T-cell (primary cell): ENCODE measurements around the gene KYAT1. TPM values are rescaled to one million over a fixed set of nuclear protein-coding genes. Genes with fewer than 3 reads are reported as not detected.
A peak's percentile ranks its signal among the peaks of the same experiment; 100 is the strongest.

ENCODE experiments used
- ATAC-seq, 4 experiments: fragments of 200-7000 bp in 3 of 4; fragments of 150-1000 bp in 1 of 4; cut with Tn5 transposase; replicated peaks in 1 of 4; 1 replicate in 3 of 4; 2 replicates in 1 of 4; pipeline ENCODE4 v1.10.0; 2021; ENCODE audit warnings: moderate library complexity in 3 of 4, mild to moderate bottlenecking in 2 of 4, moderate number of reproducible peaks in 1 of 4
- CTCF ChIA-PET, 2 donors: fragments of 300-600 bp; sonication (Branson Sonifier 250); formaldehyde crosslinking; loops; one replicate each; lab custom pipeline; 2022; ENCODE audit warnings: antibody characterized with exemption in 2 of 2; lab: Charles Lee
- POLR2A ChIA-PET, 2 donors: fragments of 300-600 bp; sonication (Branson Sonifier 250); formaldehyde crosslinking; loops; one replicate each; lab custom pipeline; 2022; ENCODE audit warnings: antibody characterized with exemption in 2 of 2; lab: Charles Lee
- DNase-seq, 35 experiments: peaks; one replicate each; pipeline versions ENCODE4 v3.0.0 to v3.0.0-alpha.2; 2013 to 2023
- H3K27ac ChIP-seq: one replicate; pipeline ENCODE4 v1.5.1; 2013; ENCODE audit warnings: low read length
- H3K27me3 ChIP-seq, 2 experiments: replicated peaks in 1 of 2; 1 replicate in 1 of 2; 2 replicates in 1 of 2; pipeline versions ENCODE4 v1.6.1 to v1.7.0; 2013; ENCODE audit warnings: low read length in 1 of 2, mixed read lengths in 1 of 2; ENCODE audit not compliant: control insufficient read depth in 2 of 2, insufficient read depth in 2 of 2; ENCODE audit errors: extremely low read depth in 1 of 2
- H3K36me3 ChIP-seq, 2 donors: 1 replicate in 1 of 2; 2 replicates in 1 of 2; pipeline versions ENCODE4 v1.6.1 to v1.7.0; 2013; ENCODE audit warnings: low read length in 1 of 2; ENCODE audit not compliant: control insufficient read depth in 2 of 2, insufficient read depth in 1 of 2; ENCODE audit errors: extremely low read depth in 1 of 2
- H3K4me1 ChIP-seq, 2 experiments: 1 replicate in 1 of 2; 2 replicates in 1 of 2; pipeline versions ENCODE4 v1.6.1 to v1.7.0; 2013; ENCODE audit warnings: low read length in 2 of 2, mixed read lengths in 1 of 2; ENCODE audit not compliant: insufficient read depth in 2 of 2, control insufficient read depth in 1 of 2; ENCODE audit errors: extremely low read depth in 1 of 2
- H3K4me3 ChIP-seq, 2 donors: 1 replicate in 1 of 2; 2 replicates in 1 of 2; pipeline versions ENCODE4 v1.5.1 to v1.7.0; 2013; ENCODE audit warnings: mild to moderate bottlenecking in 2 of 2, low read length in 1 of 2, moderate library complexity in 1 of 2; ENCODE audit not compliant: control insufficient read depth in 1 of 2; ENCODE audit errors: extremely low read depth in 1 of 2
- H3K9me3 ChIP-seq: 2 replicates; pipeline ENCODE4 v1.7.0; 2013
- H3K27ac Mint-ChIP-seq, 2 donors: one replicate each; pipeline ENCODE4 v1.8.0; 2020 to 2021; ENCODE audit warnings: mild to moderate bottlenecking in 2 of 2, mixed read lengths in 2 of 2
- H3K27me3 Mint-ChIP-seq, 2 donors: one replicate each; pipeline ENCODE4 v1.8.0; 2021 to 2022; ENCODE audit warnings: mixed read lengths in 2 of 2
- H3K36me3 Mint-ChIP-seq: one replicate; pipeline ENCODE4 v1.8.0; 2021; ENCODE audit warnings: mixed read lengths
- H3K4me1 Mint-ChIP-seq, 3 donors: one replicate each; pipeline ENCODE4 v1.8.0; 2020 to 2022; ENCODE audit warnings: mixed read lengths in 3 of 3, mild to moderate bottlenecking in 1 of 3
- H3K4me3 Mint-ChIP-seq, 3 donors: one replicate each; pipeline ENCODE4 v1.8.0; 2020 to 2022; ENCODE audit warnings: mild to moderate bottlenecking in 3 of 3, mixed read lengths in 3 of 3, moderate library complexity in 3 of 3
- H3K9me3 Mint-ChIP-seq, 3 donors: one replicate each; pipeline ENCODE4 v1.8.0; 2020 to 2022; ENCODE audit warnings: mixed read lengths in 3 of 3
- WGBS: methylation state at CpG from one replicate; pipeline ENCODE4 v1.1.5; 2013; ENCODE audit warnings: missing lambda C conversion rate; ENCODE audit not compliant: insufficient coverage; 5-methylcytosine and 5-hydroxymethylcytosine counted together
- total RNA-seq, 35 experiments: library from RNA in 6 of 35; stranded (reverse) in 6 of 35; fragments of 120-200 nt in 1 of 35; gene quantifications; one replicate each; pipeline versions ENCODE4 v1.2.1 to v1.2.4 and lab custom pipeline; 2013 to 2026

KYAT1 gene
- total RNA-seq, 5 donors from 2014 or later (not counting 1 experiment from before 2014, with no cell fraction given): 9.7 to 15.6 (median 11.7) TPM

- H3K4me3 ChIP-seq: no peak overlapping the region
- no peaks in the 10 kb centered on the region for H3K27me3 ChIP-seq
- CTCF ChIA-PET: no interaction called here
- Mint-ChIP-seq H3K9me3 (no peaks in the 10 kb centered on the region), H3K4me1 (peaks cover 80 to 89% (median 80%) of the 10 kb centered on the region in 3 donors), H3K36me3 (peaks cover 18% of the 10 kb centered on the region), H3K4me3 (peak overlapping the region; percentile 1 to 63 (median 32)), H3K27me3 (no peaks in the 10 kb centered on the region), H3K27ac (peak overlapping the region; percentile 96 to 97)
- POLR2A ChIA-PET: no interaction called here
- DNase-seq (peak in 3 of 35 experiments; percentile 20 to 46 (median 22)), ATAC-seq (peak in 1 of 4 experiments; percentile 18)
- no CpG with 5 or more reads among the region's 8 CpGs for WGBS
- H3K4me1 ChIP-seq: peaks cover 65 to 93% of the 10 kb centered on the region in 2 experiments
- H3K9me3 ChIP-seq: no peaks in the 10 kb centered on the region
- peak overlapping the region; percentile 79 for H3K27ac ChIP-seq
- H3K36me3 ChIP-seq: peaks cover 0 to 24% of the 10 kb centered on the region in 2 donors
Observed at GRCh38 chr9:128899566-128900322, 18.0 kb upstream of the KYAT1 start.

- POLR2A ChIA-PET: interaction anchor here in 1 of 2 donors (0.5 kb wide), 1 partner anchor 10 kb away, joined by 4 read pairs; no protein-coding TSS in a partner anchor
Observed at GRCh38 chr9:128898845-128899565, 17.3 kb upstream of the KYAT1 start.

DNA sequence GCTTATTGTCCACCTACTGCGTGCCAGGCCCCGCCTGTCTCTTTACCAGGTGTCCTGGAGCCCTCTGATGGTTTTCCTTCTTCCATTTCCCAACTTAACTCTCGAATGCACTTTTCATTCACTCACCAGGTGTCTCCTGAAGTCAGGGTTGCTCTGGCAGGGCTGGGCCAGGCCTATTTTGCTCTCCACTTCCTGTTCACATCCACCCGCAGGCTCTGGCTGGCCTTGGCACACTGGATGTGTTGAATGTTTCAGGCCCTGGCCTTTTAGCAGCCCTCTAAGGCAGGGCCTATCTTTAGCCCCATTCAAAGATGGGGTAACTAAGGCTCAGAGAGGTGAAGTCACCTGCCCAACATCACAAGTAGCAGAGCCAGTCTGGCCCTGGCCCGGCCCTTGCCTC, 16.6 kb upstream of the KYAT1 start:
- WGBS: 75% methylated on average over 4 of the region's 5 CpGs
- no peak overlapping the region for H3K4me3 ChIP-seq
- Mint-ChIP-seq H3K27ac (peak overlapping the region; percentile 96 to 97), H3K27me3 (no peaks in the 10 kb centered on the region), H3K36me3 (peaks cover 20% of the 10 kb centered on the region), H3K4me3 (peak overlapping the region in 1 of 3 donors; percentile 63), H3K4me1 (peaks cover 77 to 91% (median 82%) of the 10 kb centered on the region in 3 donors), H3K9me3 (no peaks in the 10 kb centered on the region)
- H3K9me3 ChIP-seq: no peaks in the 10 kb centered on the region
- POLR2A ChIA-PET: interaction anchor here in 1 of 2 donors (0.5 to 0.7 kb wide), 2 partner anchors 9 to 69 kb away, joined by 3 to 4 read pairs; partner anchors contain the start of gene SPOUT1
- CTCF ChIA-PET: no interaction called here
- peak in 1 of 35 experiments; percentile 31 for DNase-seq
- peaks cover 0 to 24% of the 10 kb centered on the region in 2 donors for H3K36me3 ChIP-seq
- ATAC-seq: no peak
- peaks cover 57 to 91% of the 10 kb centered on the region in 2 experiments for H3K4me1 ChIP-seq
- peak overlapping the region; percentile 79 for H3K27ac ChIP-seq
- H3K27me3 ChIP-seq: no peaks in the 10 kb centered on the region

More at GRCh38 chr9:128898845-128899565, 17.3 kb upstream of the KYAT1 start:
- peak overlapping the region; percentile 96 to 97 for H3K27ac Mint-ChIP-seq
- peaks cover 62 to 92% of the 10 kb centered on the region in 2 experiments for H3K4me1 ChIP-seq
- H3K9me3 Mint-ChIP-seq: no peaks in the 10 kb centered on the region
- peaks cover 18% of the 10 kb centered on the region for H3K36me3 Mint-ChIP-seq
- no peak for ATAC-seq
- H3K4me3 ChIP-seq: peak overlapping the region in 1 of 2 donors; percentile 25
- no peaks in the 10 kb centered on the region for H3K27me3 ChIP-seq
- peak overlapping the region; percentile 1 to 63 (median 32) for H3K4me3 Mint-ChIP-seq
- H3K36me3 ChIP-seq: peaks cover 0 to 24% of the 10 kb centered on the region in 2 donors
- no peaks in the 10 kb centered on the region for H3K27me3 Mint-ChIP-seq
- no peak for DNase-seq
- no peaks in the 10 kb centered on the region for H3K9me3 ChIP-seq
- peak overlapping the region; percentile 79 for H3K27ac ChIP-seq
- WGBS: 71% methylated on average over 7 of the region's 18 CpGs
- CTCF ChIA-PET: no interaction called here
- peaks cover 81 to 93% (median 83%) of the 10 kb centered on the region in 3 donors for H3K4me1 Mint-ChIP-seq

DNA sequence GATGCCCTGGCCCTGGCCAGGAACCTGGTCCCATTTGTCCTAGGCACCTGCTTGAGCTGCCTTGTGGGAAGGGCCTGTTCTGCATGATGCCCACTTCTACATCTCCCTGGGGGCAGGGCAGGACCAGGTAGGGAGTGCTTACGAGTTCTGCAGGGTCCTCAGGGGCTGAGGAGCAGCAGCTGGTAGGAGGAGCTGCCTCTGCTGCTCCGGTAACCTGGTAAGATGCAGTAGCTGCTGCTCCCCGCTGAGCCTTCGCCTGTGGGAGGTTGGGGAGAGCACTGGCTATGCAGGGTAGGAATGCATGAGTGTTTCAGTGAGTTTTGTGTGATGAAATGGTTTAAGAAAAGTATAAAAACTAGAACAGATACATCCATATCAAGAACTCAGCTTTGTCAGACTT, 13.8 kb upstream of the KYAT1 start:
- H3K36me3 ChIP-seq: peaks cover 0 to 49% of the 10 kb centered on the region in 2 donors
- peak overlapping the region in 1 of 2 donors; percentile 32 for H3K4me3 ChIP-seq
- H3K27ac ChIP-seq: peak overlapping the region; percentile 1
- 75% methylated on average over 2 of the region's 4 CpGs for WGBS
- no peak for ATAC-seq
- DNase-seq: no peak
- ChIA-PET POLR2A (interaction anchor here in 1 of 2 donors (0.5 kb wide), 1 partner anchor 127 kb away, joined by 3 read pairs; no protein-coding TSS in a partner anchor), CTCF (interaction anchor here in 1 of 2 donors (0.7 kb wide), 1 partner anchor 24 kb away, joined by 3 read pairs; no protein-coding TSS in a partner anchor)
- H3K4me1 ChIP-seq: peaks cover 45 to 86% of the 10 kb centered on the region in 2 experiments
- Mint-ChIP-seq H3K9me3 (no peaks in the 10 kb centered on the region), H3K36me3 (peaks cover 23% of the 10 kb centered on the region), H3K27me3 (no peaks in the 10 kb centered on the region), H3K27ac (peak overlapping the region; percentile 83 to 88), H3K4me3 (peak overlapping the region in 1 of 3 donors; percentile 33), H3K4me1 (peaks cover 74 to 87% (median 77%) of the 10 kb centered on the region in 3 donors)
- no peaks in the 10 kb centered on the region for H3K9me3 ChIP-seq
- no peaks in the 10 kb centered on the region for H3K27me3 ChIP-seq

DNA sequence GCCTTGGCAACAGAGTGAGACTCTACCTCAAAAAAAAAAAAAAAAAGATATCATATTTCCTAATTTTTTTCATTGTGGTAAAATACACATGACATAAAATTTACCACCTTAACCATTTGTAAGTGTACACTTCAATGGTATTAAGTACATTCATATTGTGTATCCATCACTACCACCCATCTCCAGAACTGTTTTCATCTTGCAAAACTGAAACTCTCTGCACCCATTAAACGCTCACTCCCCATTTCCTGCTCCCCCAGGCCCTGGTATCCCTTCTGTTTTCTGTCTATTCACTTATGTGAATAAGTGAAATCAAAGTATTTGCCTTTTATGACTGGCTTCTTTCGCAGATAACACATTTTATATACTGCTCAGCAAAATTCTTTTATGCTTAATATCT, 13.0 kb upstream of the KYAT1 start:
- peaks cover 25% of the 10 kb centered on the region for H3K36me3 Mint-ChIP-seq
- ChIA-PET POLR2A (no interaction called here), CTCF (no interaction called here)
- ATAC-seq (peak in 1 of 4 experiments; percentile 41), DNase-seq (peak in 1 of 35 experiments; percentile 28)
- Histone ChIP-seq H3K27ac (peak overlapping the region; percentile 34), H3K9me3 (no peaks in the 10 kb centered on the region), H3K4me1 (peaks cover 38 to 81% of the 10 kb centered on the region in 2 experiments), H3K36me3 (peaks cover 0 to 54% of the 10 kb centered on the region in 2 donors), H3K27me3 (no peaks in the 10 kb centered on the region), H3K4me3 (no peak overlapping the region)
- H3K4me3 Mint-ChIP-seq: peak overlapping the region in 1 of 3 donors; percentile 33
- H3K9me3 Mint-ChIP-seq: no peaks in the 10 kb centered on the region
- no CpG with 5 or more reads among the region's 2 CpGs for WGBS
- H3K27ac Mint-ChIP-seq: peak overlapping the region; percentile 83 to 88
- peaks cover 69 to 82% (median 71%) of the 10 kb centered on the region in 3 donors for H3K4me1 Mint-ChIP-seq
- no peaks in the 10 kb centered on the region for H3K27me3 Mint-ChIP-seq

DNA sequence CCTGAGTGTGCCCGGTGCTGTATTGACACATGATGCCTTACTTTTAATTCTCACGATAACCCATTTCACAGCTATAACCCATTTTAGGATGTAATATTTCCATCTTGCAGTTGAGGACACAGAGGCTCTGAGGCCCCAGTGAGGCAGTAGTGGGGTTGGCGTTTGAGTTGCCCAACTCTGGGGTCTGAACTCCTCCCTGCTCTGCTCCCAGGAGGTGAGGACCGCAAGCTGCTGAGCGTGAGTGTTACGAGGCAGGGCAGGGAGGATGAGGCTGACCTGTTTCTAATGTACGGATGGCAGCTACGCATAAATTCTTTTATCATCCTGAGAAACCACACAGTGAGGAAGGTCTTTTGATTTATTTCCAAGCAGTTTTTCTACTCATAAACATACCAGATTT, 11.6 kb upstream of the KYAT1 start:
- Mint-ChIP-seq H3K4me1 (peaks cover 63 to 76% (median 66%) of the 10 kb centered on the region in 3 donors), H3K27me3 (no peaks in the 10 kb centered on the region), H3K27ac (peak overlapping the region; percentile 88 to 95), H3K4me3 (peak overlapping the region; percentile 3 to 62 (median 45)), H3K36me3 (peaks cover 31% of the 10 kb centered on the region), H3K9me3 (no peaks in the 10 kb centered on the region)
- DNase-seq (no peak), ATAC-seq (no peak)
- Histone ChIP-seq H3K27ac (peak overlapping the region; percentile 64), H3K36me3 (peaks cover 5 to 59% of the 10 kb centered on the region in 2 donors), H3K4me1 (peaks cover 24 to 76% of the 10 kb centered on the region in 2 experiments), H3K4me3 (no peak overlapping the region), H3K9me3 (no peaks in the 10 kb centered on the region), H3K27me3 (no peaks in the 10 kb centered on the region)
- ChIA-PET POLR2A (no interaction called here), CTCF (no interaction called here)
- WGBS: 80% methylated on average over 1 of the region's 8 CpGs
